WERI-Rb-1 (cell line): ENCODE results near the gene LIN7C.
A peak's percentile ranks its signal among the peaks of the same experiment; 100 is the strongest.
"Not testable (repeated sequence)": the region's sequence is repeated elsewhere in the genome, so short reads cannot be mapped to it uniquely, and the experiment has no call there.

Experiments used
- DNase-seq: peaks from one replicate; pipeline ENCODE4 v3.0.0-alpha.2; 2020
- H3K27ac ChIP-seq: fragments of 250-450 bp; sonication (Bioruptor Pico); 2 replicates; pipeline ENCODE4 v1.5.1; 2020; ENCODE audit warnings: mild to moderate bottlenecking, moderate library complexity
- H3K27me3 ChIP-seq: fragments of 250-450 bp; sonication (Bioruptor Pico); 2 replicates; pipeline ENCODE4 v1.5.1; 2021; ENCODE audit warnings: mild to moderate bottlenecking, low read depth, moderate library complexity; ENCODE audit not compliant: insufficient read depth, severe bottlenecking
- H3K36me3 ChIP-seq: fragments of 250-450 bp; sonication (Bioruptor Pico); 2 replicates; pipeline ENCODE4 v1.5.1; 2020; ENCODE audit warnings: mild to moderate bottlenecking, moderate library complexity
- H3K4me3 ChIP-seq: 2 replicates; pipeline ENCODE4 v1.5.1; 2011; ENCODE audit warnings: low read depth, mild to moderate bottlenecking, control low read depth, low read length
- H3K9me3 ChIP-seq: fragments of 250-450 bp; sonication (Bioruptor Pico); 2 replicates; pipeline ENCODE4 v1.5.1; 2021; ENCODE audit warnings: mild to moderate bottlenecking, moderate library complexity; ENCODE audit not compliant: severe bottlenecking
- CTCF ChIP-seq: IDR thresholded peaks from 2 replicates; pipeline ENCODE4 v1.5.1; 2011; ENCODE audit warnings: low read depth, mild to moderate bottlenecking, control low read depth, inconsistent platforms, low read length

LIN7C gene

GRCh38 chr11:27528712-27529111 lies 22.1 kb upstream of the LIN7C start:
- no peak overlapping the region for H3K27ac ChIP-seq
- DNase-seq: no peak
- H3K4me3 ChIP-seq: no peak overlapping the region
- no peaks in the 10 kb centered on the region for H3K9me3 ChIP-seq
- H3K36me3 ChIP-seq: no peaks in the 10 kb centered on the region
- H3K27me3 ChIP-seq: no peaks in the 10 kb centered on the region
- TF ChIP-seq CTCF: no peak

GRCh38 chr11:27526535-27526934 lies 20.0 kb upstream of the LIN7C start:
- DNase-seq: no peak
- Histone ChIP-seq H3K36me3 (no peaks in the 10 kb centered on the region), H3K27ac (no peak overlapping the region), H3K27me3 (no peaks in the 10 kb centered on the region), H3K9me3 (no peaks in the 10 kb centered on the region), H3K4me3 (no peak overlapping the region)
- TF ChIP-seq CTCF: no peak

- DNase-seq: no peak
- no peak for TF ChIP-seq CTCF
Measured at GRCh38 chr11:27525824-27526516, 19.4 kb upstream of the LIN7C start.

GRCh38 chr11:27524155-27524554 lies 17.6 kb upstream of the LIN7C start:
- Histone ChIP-seq H3K4me3 (no peak overlapping the region), H3K27ac (no peak overlapping the region), H3K9me3 (no peaks in the 10 kb centered on the region), H3K27me3 (no peaks in the 10 kb centered on the region), H3K36me3 (no peaks in the 10 kb centered on the region)
- DNase-seq: peak; percentile 15
- TF ChIP-seq CTCF: no peak

More at GRCh38 chr11:27525824-27526516, 19.4 kb upstream of the LIN7C start:
- H3K9me3 ChIP-seq: no peaks in the 10 kb centered on the region
- no peaks in the 10 kb centered on the region for H3K27me3 ChIP-seq
- H3K27ac ChIP-seq: no peak overlapping the region
- H3K4me3 ChIP-seq: no peak overlapping the region
- no peaks in the 10 kb centered on the region for H3K36me3 ChIP-seq

- no peak overlapping the region for H3K27ac ChIP-seq
- H3K27me3 ChIP-seq: no peaks in the 10 kb centered on the region
- TF ChIP-seq CTCF: no peak
- H3K9me3 ChIP-seq: no peaks in the 10 kb centered on the region
- H3K36me3 ChIP-seq: no peaks in the 10 kb centered on the region
- H3K4me3 ChIP-seq: no peak overlapping the region
- DNase-seq: no peak
Measured at GRCh38 chr11:27520226-27520625, 13.7 kb upstream of the LIN7C start.

- H3K27me3 ChIP-seq: no peaks in the 10 kb centered on the region
- no peak overlapping the region for H3K27ac ChIP-seq
- no peaks in the 10 kb centered on the region for H3K36me3 ChIP-seq
- no peak overlapping the region for H3K4me3 ChIP-seq
- no peaks in the 10 kb centered on the region for H3K9me3 ChIP-seq
- TF ChIP-seq CTCF: no peak
- DNase-seq: no peak
Measured at GRCh38 chr11:27518518-27518917, 11.9 kb upstream of the LIN7C start.

- not testable (repeated sequence) for H3K4me3 ChIP-seq, H3K9me3 ChIP-seq
Measured at GRCh38 chr11:27517490-27517889, 10.9 kb upstream of the LIN7C start.

More at GRCh38 chr11:27517490-27517889, 10.9 kb upstream of the LIN7C start:
- not testable (repeated sequence) for DNase-seq, H3K27ac ChIP-seq, H3K36me3 ChIP-seq, H3K27me3 ChIP-seq
